ENCODE results near the gene TRIM52.

TRIM52 gene

GRCh38 chr5:181223058-181223728, 37.8 kb downstream of the TRIM52 start, which contains the start of gene TRIM41 (continued):
- TF ChIP-seq ZNF311 (tag by site-specific recombination; IDR thresholded peaks at IDR 0.05; ENCODE audit: borderline replicate concordance) = no peak
- no peak for TF ChIP-seq ZNF426 (tag by site-specific recombination; IDR thresholded peaks at IDR 0.05)
- TF ChIP-seq ZSCAN30 (tag by site-specific recombination; IDR thresholded peaks at IDR 0.05) = peak; percentile 76; the same call in 1 of the 2 replicates
- TF ChIP-seq REPIN1 (tag by site-specific recombination; IDR thresholded peaks at IDR 0.05; ENCODE audit: low read depth) = 0 out of 2 replicates have a peak, but pooled peaks have one; percentile 16
- TF ChIP-seq ZNF692 (tag by site-specific recombination; IDR thresholded peaks at IDR 0.05) = peak; percentile 85
- no peak for TF ChIP-seq SCRT1 (tag by site-specific recombination; IDR thresholded peaks at IDR 0.05; ENCODE audit: borderline replicate concordance)
- peak; percentile 91 for TF ChIP-seq SP2 (tag by site-specific recombination; IDR thresholded peaks at IDR 0.05)
- TF ChIP-seq ATF2 (tag by site-specific recombination; IDR thresholded peaks at IDR 0.05; ENCODE audit: low read depth) = no peak
- no peak for TF ChIP-seq ZBTB48 (tag by site-specific recombination; IDR thresholded peaks at IDR 0.05)
- TF ChIP-seq ZNF560 (tag by site-specific recombination; IDR thresholded peaks at IDR 0.05; ENCODE audit: borderline replicate concordance) = no peak
- TF ChIP-seq ZNF140 (tag by site-specific recombination; IDR thresholded peaks at IDR 0.05) = no peak
- TF ChIP-seq ZNF335 (tag by site-specific recombination; conservative IDR thresholded peaks at IDR 0.05) = peak; percentile 13
- TF ChIP-seq CTCF (tag by site-specific recombination; IDR thresholded peaks at IDR 0.05) = peak; percentile 39; the same call in 1 of the 2 replicates
- peak; percentile 86 for TF ChIP-seq YY1 (tag by site-specific recombination; IDR thresholded peaks at IDR 0.05)
- TF ChIP-seq ZNF704 (tag by site-specific recombination; IDR thresholded peaks at IDR 0.05) = no peak
- TF ChIP-seq ZNF596 (tag by site-specific recombination; IDR thresholded peaks at IDR 0.05) = no peak
- 0 out of 2 replicates have a peak, but pooled peaks have one; percentile 38 for TF ChIP-seq GFI1B (tag by site-specific recombination; IDR thresholded peaks at IDR 0.05)
- no peak for TF ChIP-seq ZNF112 (tag by site-specific recombination; IDR thresholded peaks at IDR 0.05)
- peak; percentile 67 for TF ChIP-seq ZBTB8A (tag by site-specific recombination; IDR thresholded peaks at IDR 0.05)
- TF ChIP-seq ZNF121 (tag by site-specific recombination; IDR thresholded peaks at IDR 0.05) = no peak
- TF ChIP-seq ZNF449 (tag by site-specific recombination; IDR thresholded peaks at IDR 0.05) = no peak
- TF ChIP-seq ZNF184 (tag by site-specific recombination; IDR thresholded peaks at IDR 0.05) = no peak
- 0 out of 2 replicates have a peak, but pooled peaks have one; percentile 66 for TF ChIP-seq ZNF645 (tag by site-specific recombination; IDR thresholded peaks at IDR 0.05)
- TF ChIP-seq INSM2 (tag by site-specific recombination; IDR thresholded peaks at IDR 0.05) = peak; percentile 82
- no peak for TF ChIP-seq ZNF175 (tag by site-specific recombination; IDR thresholded peaks at IDR 0.05)
- TF ChIP-seq ZNF138 (tag by site-specific recombination; IDR thresholded peaks at IDR 0.05; ENCODE audit: borderline replicate concordance) = no peak
- TF ChIP-seq KLF10 (tag by site-specific recombination; IDR thresholded peaks at IDR 0.05) = peak; percentile 76
- TF ChIP-seq ZNF830 (tag by site-specific recombination; IDR thresholded peaks at IDR 0.05; ENCODE audit: low read depth) = no peak
- no peak for TF ChIP-seq BCL11B (tag by site-specific recombination; IDR thresholded peaks at IDR 0.05; ENCODE audit: low read depth)
